ENCODE data around the gene LAMTOR2. TPM values are rescaled to one million over a fixed set of nuclear protein-coding genes. Genes with fewer than 3 reads are reported as not detected.

Gene LAMTOR2
- total RNA-seq, 1 experiment from 2014 or later, result 88.1 TPM

- no peak for TF ChIP-seq CTCF (IDR thresholded peaks at IDR 0.05; ENCODE audit: unreplicated experiment)
- Mint-ChIP-seq H3K4me1 (ENCODE audit: insufficient read depth, unreplicated experiment) (peaks cover 8% of the 10 kb centered on the region), H3K27ac (ENCODE audit: low read depth, unreplicated experiment) (no peak overlapping the region), H3K36me3 (ENCODE audit: insufficient read depth, unreplicated experiment) (no peaks in the 10 kb centered on the region), H3K27me3 (ENCODE audit: insufficient read depth, unreplicated experiment) (no peaks in the 10 kb centered on the region), H3K4me3 (ENCODE audit: unreplicated experiment) (peak overlapping the region; percentile 78), H3K9me3 (ENCODE audit: unreplicated experiment) (no peaks in the 10 kb centered on the region)
- POLR2A ChIA-PET, result interaction anchor here (0.6 to 1.0 kb wide), 2 partner anchors 26 to 62 kb away, joined by 3 read pairs; no protein-coding TSS in a partner anchor
- intact Hi-C loops (cut with micrococcal nuclease), result no loop called here
- no TSS peak for BruUV-seq (replicated peaks)
- CTCF ChIA-PET, result interaction anchor here (1.1 to 26.9 kb wide), 2 partner anchors 14 to 52 kb away, joined by 6 to 1892 read pairs; partner anchors contain the start of genes LMNA and SEMA4A
- DNase-seq (ENCODE audit: unreplicated experiment), result no peak
These were observed 26.8 kb downstream of the LAMTOR2 start for GRCh38 chr1:156081180-156081916.

GRCh38 chr1:156081917-156082308 is 27.3 kb downstream of the LAMTOR2 start:
- Mint-ChIP-seq H3K4me3 (ENCODE audit: unreplicated experiment) (peak overlapping the region; percentile 78), H3K9me3 (ENCODE audit: unreplicated experiment) (no peaks in the 10 kb centered on the region), H3K4me1 (ENCODE audit: insufficient read depth, unreplicated experiment) (peaks cover 10% of the 10 kb centered on the region), H3K27ac (ENCODE audit: low read depth, unreplicated experiment) (no peak overlapping the region), H3K27me3 (ENCODE audit: insufficient read depth, unreplicated experiment) (no peaks in the 10 kb centered on the region), H3K36me3 (ENCODE audit: insufficient read depth, unreplicated experiment) (no peaks in the 10 kb centered on the region)
- intact Hi-C loops (cut with micrococcal nuclease), result no loop called here
- no peak for DNase-seq (ENCODE audit: unreplicated experiment)
- TF ChIP-seq CTCF (IDR thresholded peaks at IDR 0.05; ENCODE audit: unreplicated experiment), result no peak
- BruUV-seq (replicated peaks), result no TSS peak
- POLR2A ChIA-PET, result interaction anchor here (0.6 to 1.2 kb wide), 3 partner anchors 27 to 201 kb away, joined by 3 read pairs; partner anchors contain the start of gene SMG5
- CTCF ChIA-PET, result interaction anchor here (0.9 to 26.9 kb wide), 4 partner anchors 9 to 52 kb away, joined by 3 to 1892 read pairs (median 8); partner anchors contain the start of genes LMNA and SEMA4A

- CTCF ChIA-PET, result interaction anchor here (0.9 to 26.9 kb wide), 6 partner anchors 9 to 146 kb away, joined by 3 to 1892 read pairs (median 122); partner anchors contain the start of genes LMNA and SEMA4A
These were observed 27.9 kb downstream of the LAMTOR2 start, which contains the start of gene MEX3A for GRCh38 chr1:156082309-156083091. Gene MEX3A, minus strand, starts transcription at chr1:156082465. Its CDS starts 467 bp downstream, at chr1:156081998.

More at GRCh38 chr1:156082309-156083091, 27.9 kb downstream of the LAMTOR2 start, which contains the start of gene MEX3A:
- intact Hi-C loops (cut with micrococcal nuclease), result no loop called here
- Mint-ChIP-seq H3K27ac (ENCODE audit: low read depth, unreplicated experiment) (no peak within 1 kb of the TSS), H3K4me3 (ENCODE audit: unreplicated experiment) (peak within 1 kb of the TSS; percentile 78), H3K9me3 (ENCODE audit: unreplicated experiment) (no peaks in the 10 kb centered on the region), H3K36me3 (ENCODE audit: insufficient read depth, unreplicated experiment) (no peaks in the 10 kb centered on the region), H3K27me3 (ENCODE audit: insufficient read depth, unreplicated experiment) (no peaks in the 10 kb centered on the region), H3K4me1 (ENCODE audit: insufficient read depth, unreplicated experiment) (peaks cover 10% of the 10 kb centered on the region)
- POLR2A ChIA-PET, result interaction anchor here (1.0 to 28.2 kb wide), 5 partner anchors 25 to 200 kb away, joined by 3 to 960 read pairs (median 3); partner anchors contain the start of genes LAMTOR2, LMNA and SMG5
- BruUV-seq (replicated peaks), result no TSS peak
- DNase-seq (ENCODE audit: unreplicated experiment), result peak; percentile 66
- TF ChIP-seq CTCF (IDR thresholded peaks at IDR 0.05; ENCODE audit: unreplicated experiment), result no peak

All from MCF 10A (cell line).